Fibroblast of the conjunctiva (primary cell): ENCODE measurements around the gene PPP4R1.
A peak's percentile ranks its signal among the peaks of the same experiment; 100 is the strongest.
"Not testable (repeated sequence)": the region's sequence is repeated elsewhere in the genome, so short reads cannot be mapped to it uniquely, and the experiment has no call there.

Source experiments
- DNase-seq: peaks from one replicate; pipeline ENCODE4 v3.0.0-alpha.2; 2010; ENCODE audit warnings: low read depth

PPP4R1 gene

GRCh38 chr18:9614401-9615279, at the start of gene PPP4R1:
PPP4R1 (minus strand) TSS chr18:9614559; CDS start chr18:9614484, 75 bp downstream.
- DNase-seq: no peak

DNA sequence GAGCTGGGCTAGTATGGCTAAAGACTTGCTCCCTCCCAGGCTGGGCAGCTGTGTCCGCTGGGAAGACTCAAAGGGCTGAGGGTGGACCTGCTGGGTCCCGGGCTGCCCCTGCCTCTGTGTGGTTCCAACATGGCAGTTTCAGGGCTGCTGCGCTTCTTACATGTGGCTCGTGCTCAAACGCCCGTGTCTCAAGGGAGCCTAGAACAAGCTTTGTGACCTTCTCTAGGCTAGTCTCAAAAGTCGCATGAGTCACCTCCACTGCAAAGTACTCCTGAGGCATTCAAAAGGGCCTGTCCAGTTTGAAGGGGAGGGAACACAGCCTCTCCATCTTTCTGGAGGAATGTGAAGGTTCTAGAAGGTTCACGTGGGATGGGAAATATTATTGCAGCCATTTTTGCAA, 49.0 kb upstream of the PPP4R1 start:
- DNase-seq: no peak

GRCh38 chr18:9661564-9661963, 47.2 kb upstream of the PPP4R1 start:
- no peak for DNase-seq

DNA sequence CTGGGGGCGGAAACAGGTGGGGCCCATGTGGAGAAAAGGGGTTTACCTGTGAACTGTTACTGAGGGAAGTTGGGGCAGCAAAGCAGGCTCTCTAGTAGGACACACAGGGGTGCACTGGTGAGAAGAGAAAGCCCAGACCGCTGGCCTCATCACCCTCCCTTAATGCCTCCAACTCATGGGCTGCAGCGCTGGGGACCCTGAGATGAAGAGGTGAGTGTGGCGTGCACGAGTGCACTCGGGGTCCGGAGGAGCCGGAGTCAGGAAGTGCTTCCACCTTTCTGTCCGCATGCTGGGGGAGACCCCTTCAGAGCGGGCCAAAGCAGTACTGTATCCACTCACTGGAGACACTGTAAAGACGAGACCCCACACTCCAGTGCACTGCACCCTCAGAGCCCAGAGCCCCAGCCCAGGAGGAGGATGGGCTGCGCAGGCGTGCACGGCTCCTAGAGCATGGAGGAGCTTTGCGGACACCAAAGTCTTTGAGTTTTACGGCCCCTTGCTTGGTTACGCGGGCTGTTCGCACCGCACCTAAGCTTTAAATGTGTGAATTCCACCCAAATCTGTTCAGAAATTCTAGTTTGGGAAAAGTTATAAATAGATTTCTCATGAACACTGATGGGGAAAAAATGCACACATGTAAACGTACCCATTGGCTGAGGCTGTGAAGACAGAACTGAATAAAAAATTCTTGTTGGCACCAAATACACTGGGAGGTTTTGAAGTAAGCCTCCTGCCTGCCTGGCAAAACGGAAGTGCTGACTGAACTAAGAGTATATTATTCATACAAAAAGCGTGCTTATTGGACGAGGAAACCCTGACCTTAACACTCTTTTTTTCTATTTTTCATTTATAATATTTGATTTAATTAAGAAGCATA, 45.4 kb upstream of the PPP4R1 start:
- no peak for DNase-seq

DNA sequence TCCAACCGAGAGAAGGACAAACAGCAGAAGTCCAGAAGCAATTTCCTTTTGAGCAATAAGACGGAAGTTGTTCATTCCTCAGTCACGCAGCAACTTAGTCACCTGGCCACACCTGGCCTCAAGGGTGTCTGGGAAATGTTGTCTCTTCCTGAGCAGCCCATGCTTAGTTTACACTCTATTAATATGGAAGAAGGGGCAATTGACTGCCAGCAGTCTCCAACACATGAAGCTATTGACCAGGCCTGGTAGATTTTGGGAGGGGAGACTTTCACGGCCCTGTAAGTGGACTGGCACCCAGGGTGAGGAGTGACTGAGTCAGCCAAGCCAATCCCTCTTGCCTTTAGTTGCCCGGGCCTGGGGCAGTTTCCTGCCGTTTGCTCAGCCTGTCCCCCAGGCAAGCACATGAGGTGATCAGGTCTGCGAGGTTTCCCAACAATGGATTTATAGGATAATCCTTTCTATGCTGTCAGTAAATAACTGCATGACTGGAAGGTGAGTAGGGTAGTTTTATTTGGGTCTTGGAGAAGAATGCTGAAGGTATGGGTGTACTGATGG, 43.8 kb upstream of the PPP4R1 start:
- no peak for DNase-seq

GRCh38 chr18:9655232-9655767, 40.9 kb upstream of the PPP4R1 start:
- no peak for DNase-seq

DNA sequence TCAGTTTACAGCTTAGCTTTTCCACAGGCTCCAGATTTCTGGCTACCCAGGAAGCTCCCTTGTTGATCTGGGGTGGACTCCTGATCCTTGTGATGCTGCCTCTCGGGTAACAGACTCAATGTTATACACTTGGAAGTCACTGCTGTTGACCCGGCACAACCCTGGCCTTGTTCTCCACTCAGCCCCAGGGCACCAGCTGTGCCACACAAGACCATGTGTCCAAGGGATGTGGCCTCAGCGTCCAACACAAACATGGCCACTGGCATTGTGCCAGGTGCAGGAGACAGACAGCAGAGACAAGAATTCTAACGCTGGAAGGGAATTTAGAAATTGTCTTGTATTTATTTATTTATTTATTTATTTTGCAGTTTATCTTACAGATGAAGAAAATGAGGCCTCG, 39.0 kb upstream of the PPP4R1 start:
- peak; percentile 63 for DNase-seq

GRCh38 chr18:9649164-9649540, 34.8 kb upstream of the PPP4R1 start:
- DNase-seq: no peak

GRCh38 chr18:9648431-9649163, 34.2 kb upstream of the PPP4R1 start:
- DNase-seq: no peak

DNA sequence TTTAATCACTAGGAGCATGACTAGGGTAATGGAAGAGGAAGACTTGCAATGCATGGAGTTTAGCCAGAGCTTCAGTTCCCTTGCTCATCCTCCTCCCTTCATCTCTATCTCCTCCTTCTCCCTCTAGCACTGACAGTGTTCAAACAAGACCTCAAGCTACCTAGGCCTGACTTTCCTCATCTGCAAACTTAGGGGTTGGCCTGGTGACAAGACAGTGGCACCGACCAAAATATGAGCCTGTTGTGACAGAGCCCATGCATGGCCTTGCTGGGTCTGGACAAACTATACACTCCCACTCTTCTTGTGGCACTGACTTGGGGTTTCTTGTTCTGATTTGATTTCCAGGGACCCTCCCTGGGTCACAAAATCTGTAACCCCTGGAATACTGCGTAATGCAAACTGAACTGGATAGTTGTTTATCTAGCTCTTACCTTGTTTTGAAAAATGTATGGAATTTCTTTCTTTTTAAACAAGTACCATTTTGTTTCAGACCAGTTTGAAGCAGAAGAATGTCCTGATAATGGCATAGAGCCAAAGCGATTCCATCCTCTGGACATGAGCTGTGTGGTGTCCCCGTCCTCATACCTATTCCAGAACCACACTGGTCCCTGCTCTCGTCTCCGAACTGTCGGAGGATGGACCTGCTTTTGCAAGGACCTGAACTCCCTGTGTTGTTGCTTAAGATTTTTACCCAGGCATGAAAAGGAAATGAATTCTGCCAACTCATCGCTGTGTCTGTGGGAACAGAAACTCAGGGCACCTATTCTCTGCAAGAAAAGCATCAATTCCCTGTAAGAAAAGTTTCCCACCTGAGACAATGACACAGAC, 33.4 kb upstream of the PPP4R1 start:
- no peak for DNase-seq

- DNase-seq: peak; percentile 98
Measured at GRCh38 chr18:9643549-9643948, 29.2 kb upstream of the PPP4R1 start.

GRCh38 chr18:9642799-9643462, 28.6 kb upstream of the PPP4R1 start:
- DNase-seq: no peak

DNA sequence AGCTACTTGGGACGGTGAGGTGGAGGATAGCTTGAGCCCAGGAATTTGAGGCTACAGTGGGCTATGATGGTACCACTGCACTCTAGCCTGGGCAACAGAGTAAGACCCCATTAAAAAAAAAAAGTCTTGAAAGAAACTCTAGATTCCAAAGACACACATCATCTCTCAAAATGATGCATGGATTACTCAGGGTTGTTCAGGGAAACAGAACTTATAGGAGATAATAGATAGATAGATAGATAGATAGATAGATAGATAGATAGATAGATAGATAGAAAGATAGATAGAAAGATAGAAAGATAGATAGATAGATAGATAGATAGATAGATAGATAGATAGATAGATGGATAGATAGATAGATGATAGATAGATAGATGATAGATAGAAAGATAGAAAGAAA, 26.7 kb upstream of the PPP4R1 start:
- DNase-seq: not testable (repeated sequence)

- no peak for DNase-seq
Measured at GRCh38 chr18:9638886-9639285, 24.5 kb upstream of the PPP4R1 start.

- no peak for DNase-seq
Measured at GRCh38 chr18:9637036-9637767, 22.8 kb upstream of the PPP4R1 start.

DNA sequence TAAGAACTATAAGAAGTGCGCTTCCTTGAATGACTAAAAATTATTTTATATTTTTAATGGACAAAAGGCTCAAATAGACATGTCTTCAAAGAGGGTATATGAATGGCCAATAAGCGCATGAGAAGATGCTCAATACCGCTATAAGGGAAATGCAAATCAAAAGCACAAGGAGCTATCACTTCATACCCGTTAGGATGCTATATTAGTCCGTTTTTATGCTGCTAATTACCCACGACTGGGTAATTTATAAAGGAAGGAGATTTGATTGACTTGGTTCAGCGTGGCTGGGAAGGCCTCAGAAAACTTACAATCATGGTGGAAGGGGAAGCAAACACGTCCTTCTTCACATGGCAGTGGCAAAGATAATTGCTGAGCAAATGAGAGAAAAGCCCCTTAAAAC, 20.5 kb upstream of the PPP4R1 start:
- no peak for DNase-seq

GRCh38 chr18:9631814-9632496, 17.6 kb upstream of the PPP4R1 start:
- DNase-seq: no peak

- DNase-seq: no peak
Measured at GRCh38 chr18:9630444-9630843, 16.1 kb upstream of the PPP4R1 start.

GRCh38 chr18:9629709-9630108, 15.3 kb upstream of the PPP4R1 start:
- peak; percentile 74 for DNase-seq
